ENCODE data around the gene TMEM198. TPM values are rescaled to one million over a fixed set of nuclear protein-coding genes. Genes with fewer than 3 reads are reported as not detected.

TMEM198 gene
- total RNA-seq, 4 donors from 2014 or later, result 0.56 to 1.9 (median 1.4) TPM

DNA sequence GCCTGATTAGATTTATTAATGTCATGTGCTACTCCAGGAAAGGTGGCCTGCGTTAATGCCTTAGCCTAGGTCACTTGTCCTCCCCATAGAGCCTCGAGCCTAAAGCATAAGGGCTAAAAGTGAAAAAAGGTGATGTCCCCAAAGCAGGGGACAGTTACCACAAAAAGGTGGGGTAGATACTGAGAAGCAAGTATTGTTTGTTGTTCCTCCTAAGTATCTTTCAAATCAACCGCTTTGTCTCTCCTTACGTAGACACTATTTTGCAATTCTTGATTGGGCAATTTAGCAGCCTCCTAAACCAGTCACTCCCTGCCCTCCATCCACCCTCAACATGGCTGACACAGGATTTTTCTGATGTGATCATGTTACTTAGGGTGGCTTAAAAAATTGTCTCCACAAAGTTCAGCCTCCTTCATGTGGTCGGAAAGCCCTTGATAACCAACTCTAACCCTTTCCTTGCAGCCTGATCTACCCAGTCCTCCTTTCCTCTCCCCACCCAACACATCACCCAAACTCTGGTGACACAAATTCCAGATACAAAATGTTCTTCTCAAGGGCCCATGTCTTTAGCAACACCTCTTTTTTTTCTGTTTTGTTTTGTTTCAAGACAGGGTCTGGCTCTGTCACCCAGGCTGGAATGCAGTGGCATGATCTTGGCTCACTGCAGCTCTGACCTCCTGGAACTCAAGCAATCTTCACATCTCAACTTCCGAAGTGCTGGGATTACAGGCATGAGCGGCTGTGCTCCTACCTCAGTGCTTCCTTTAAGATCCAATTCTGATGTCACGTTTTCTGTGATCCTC lies 35.2 kb downstream of the TMEM198 start:
- no peak for TF ChIP-seq EP300 (IDR thresholded peaks at IDR 0.05)
- TF ChIP-seq, protein P1, sequence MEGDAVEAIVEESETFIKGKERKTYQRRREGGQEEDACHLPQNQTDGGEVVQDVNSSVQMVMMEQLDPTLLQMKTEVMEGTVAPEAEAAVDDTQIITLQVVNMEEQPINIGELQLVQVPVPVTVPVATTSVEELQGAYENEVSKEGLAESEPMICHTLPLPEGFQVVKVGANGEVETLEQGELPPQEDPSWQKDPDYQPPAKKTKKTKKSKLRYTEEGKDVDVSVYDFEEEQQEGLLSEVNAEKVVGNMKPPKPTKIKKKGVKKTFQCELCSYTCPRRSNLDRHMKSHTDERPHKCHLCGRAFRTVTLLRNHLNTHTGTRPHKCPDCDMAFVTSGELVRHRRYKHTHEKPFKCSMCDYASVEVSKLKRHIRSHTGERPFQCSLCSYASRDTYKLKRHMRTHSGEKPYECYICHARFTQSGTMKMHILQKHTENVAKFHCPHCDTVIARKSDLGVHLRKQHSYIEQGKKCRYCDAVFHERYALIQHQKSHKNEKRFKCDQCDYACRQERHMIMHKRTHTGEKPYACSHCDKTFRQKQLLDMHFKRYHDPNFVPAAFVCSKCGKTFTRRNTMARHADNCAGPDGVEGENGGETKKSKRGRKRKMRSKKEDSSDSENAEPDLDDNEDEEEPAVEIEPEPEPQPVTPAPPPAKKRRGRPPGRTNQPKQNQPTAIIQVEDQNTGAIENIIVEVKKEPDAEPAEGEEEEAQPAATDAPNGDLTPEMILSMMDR (IDR thresholded peaks at IDR 0.05), result no peak
- Histone ChIP-seq H3K27ac (no peak overlapping the region), H3K9me3 (no peaks in the 10 kb centered on the region), H3K4me1 (peaks cover 3% of the 10 kb centered on the region), H3K36me3 (no peaks in the 10 kb centered on the region), H3K4me3 (no peak overlapping the region), H3K27me3 (peaks cover 22% of the 10 kb centered on the region)
- DNase-seq (ENCODE audit: low spot score in 2 of 2), result no peak
- 77% methylated on average over 8 of the region's 8 CpGs for WGBS

DNA sequence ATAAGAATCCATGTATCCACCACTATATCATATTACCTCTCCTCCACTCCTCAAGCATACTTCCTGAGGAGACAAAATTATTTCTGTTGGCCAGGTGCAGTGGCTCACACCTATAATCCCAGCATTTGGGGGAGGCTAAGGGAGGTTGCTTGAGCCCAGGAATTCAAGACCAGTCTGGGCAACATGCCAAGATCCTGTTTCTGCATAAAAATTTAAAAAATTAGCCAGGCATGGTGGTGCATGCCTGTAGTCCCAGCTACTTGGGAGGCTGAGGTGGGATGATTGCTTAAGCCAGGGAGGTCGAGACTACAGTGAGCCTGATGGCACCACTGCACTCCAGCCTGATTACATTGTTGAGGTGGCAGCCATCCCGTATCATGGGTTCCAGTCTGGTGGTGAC lies 37.5 kb downstream of the TMEM198 start:
- Histone ChIP-seq H3K4me3 (no peak overlapping the region), H3K27ac (no peak overlapping the region), H3K27me3 (peaks cover 13% of the 10 kb centered on the region), H3K36me3 (no peaks in the 10 kb centered on the region), H3K4me1 (peaks cover 3% of the 10 kb centered on the region), H3K9me3 (no peaks in the 10 kb centered on the region)
- TF ChIP-seq POLR2A (IDR thresholded peaks at IDR 0.05) (no peak), POLR2AphosphoS5 (IDR thresholded peaks at IDR 0.05) (no peak), EP300 (IDR thresholded peaks at IDR 0.05) (no peak)
- TF ChIP-seq, protein P1 (IDR thresholded peaks at IDR 0.05), result no peak
- DNase-seq (ENCODE audit: low spot score in 2 of 2), result no peak
- WGBS, result 33% methylated on average over 1 of the region's 2 CpGs

DNA sequence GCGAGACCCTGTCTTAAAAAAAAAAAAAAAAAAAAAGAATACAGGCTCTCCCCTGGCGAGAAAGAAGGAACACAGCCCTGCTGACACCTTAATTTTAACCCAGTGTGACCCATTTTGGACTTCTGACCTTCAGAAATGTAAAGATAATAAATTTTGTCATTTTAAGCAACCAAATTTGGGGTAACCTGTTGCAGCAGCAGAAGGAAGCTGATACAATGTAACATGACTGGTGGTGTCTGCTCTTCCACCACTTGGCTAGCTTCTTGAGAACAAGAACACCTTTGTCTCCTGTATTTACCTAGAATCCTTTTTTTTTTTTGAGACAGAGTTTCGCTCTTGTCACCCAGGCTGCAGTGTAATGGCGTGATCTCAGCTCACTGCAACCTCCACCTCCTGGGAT lies 47.3 kb downstream of the TMEM198 start:
- TF ChIP-seq POLR2AphosphoS5 (IDR thresholded peaks at IDR 0.05) (no peak), EP300 (IDR thresholded peaks at IDR 0.05) (no peak), POLR2A (IDR thresholded peaks at IDR 0.05) (no peak)
- TF ChIP-seq, protein P1 (IDR thresholded peaks at IDR 0.05), result no peak
- H3K27me3 ChIP-seq, result peaks cover 3% of the 10 kb centered on the region
- H3K4me3 ChIP-seq, result no peak overlapping the region
- H3K36me3 ChIP-seq, result no peaks in the 10 kb centered on the region
- H3K9me3 ChIP-seq, result no peaks in the 10 kb centered on the region
- H3K27ac ChIP-seq, result no peak overlapping the region
- WGBS, result 65% methylated on average over 4 of the region's 4 CpGs
- no peak for DNase-seq (ENCODE audit: low spot score in 2 of 2)
- H3K4me1 ChIP-seq, result no peaks in the 10 kb centered on the region

DNA sequence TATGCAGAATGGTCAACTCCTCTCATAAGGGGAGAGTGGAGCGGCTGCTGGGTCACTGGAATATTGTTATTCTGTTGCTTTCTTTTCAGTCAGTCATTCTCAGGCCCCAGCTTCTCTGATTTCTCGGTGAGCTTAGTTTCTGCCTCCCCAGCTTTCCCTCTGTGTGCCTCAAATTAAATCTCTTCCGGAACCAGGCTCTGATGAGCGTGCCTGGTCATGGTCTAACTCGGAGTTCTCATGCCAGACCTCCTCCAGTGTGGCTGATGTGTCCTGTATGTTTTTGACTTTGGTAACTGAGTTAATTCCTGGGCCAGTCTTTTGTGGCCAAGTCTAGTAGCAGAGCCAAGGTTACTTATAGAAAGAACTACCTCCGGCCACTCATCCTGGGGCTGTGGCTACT lies 48.9 kb downstream of the TMEM198 start:
- H3K27ac ChIP-seq, result no peak overlapping the region
- TF ChIP-seq, protein P1 (IDR thresholded peaks at IDR 0.05), result no peak
- H3K4me1 ChIP-seq, result peaks cover 6% of the 10 kb centered on the region
- DNase-seq (ENCODE audit: low spot score in 2 of 2), result no peak
- 65% methylated on average over 6 of the region's 6 CpGs for WGBS
- H3K27me3 ChIP-seq, result peaks cover 3% of the 10 kb centered on the region
- H3K36me3 ChIP-seq, result no peaks in the 10 kb centered on the region
- no peaks in the 10 kb centered on the region for H3K9me3 ChIP-seq
- no peak overlapping the region for H3K4me3 ChIP-seq

DNA sequence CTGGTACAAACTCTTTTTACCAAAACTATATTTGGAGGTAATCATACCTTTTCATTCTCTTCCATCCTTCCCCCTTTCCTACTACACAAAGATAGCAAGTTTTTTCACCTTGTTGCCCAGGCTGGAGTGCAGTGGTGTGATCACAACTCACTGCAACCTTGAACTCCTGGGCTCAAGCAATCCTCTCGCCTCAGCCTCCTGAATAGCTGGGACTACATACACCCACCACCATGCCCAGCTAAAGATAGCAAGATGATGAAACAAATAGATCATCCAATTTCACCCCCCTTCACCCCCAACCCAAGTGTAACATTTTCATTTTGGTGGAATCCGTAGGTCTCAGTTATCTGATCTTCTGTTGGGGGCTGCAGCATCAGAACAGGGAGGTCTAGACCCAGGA lies 49.3 kb downstream of the TMEM198 start:
- TF ChIP-seq POLR2A (IDR thresholded peaks at IDR 0.05) (no peak), EP300 (IDR thresholded peaks at IDR 0.05) (no peak), POLR2AphosphoS5 (IDR thresholded peaks at IDR 0.05) (no peak)
- TF ChIP-seq, protein P1 (IDR thresholded peaks at IDR 0.05), result no peak
- no peak overlapping the region for H3K4me3 ChIP-seq
- no peak for DNase-seq (ENCODE audit: low spot score in 2 of 2)
- peaks cover 3% of the 10 kb centered on the region for H3K27me3 ChIP-seq
- H3K27ac ChIP-seq, result no peak overlapping the region
- 86% methylated on average over 2 of the region's 2 CpGs for WGBS
- no peaks in the 10 kb centered on the region for H3K9me3 ChIP-seq
- H3K4me1 ChIP-seq, result peaks cover 7% of the 10 kb centered on the region
- H3K36me3 ChIP-seq, result no peaks in the 10 kb centered on the region
